HFF-Myc (cell line): ENCODE measurements around the gene ZNF426.

Source experiments
- DNase-seq: peaks from one replicate; pipeline ENCODE4 v3.0.0-alpha.2; 2011; ENCODE audit warnings: low read depth; ENCODE audit errors: extremely low read depth
- H3K4me3 ChIP-seq: replicated peaks from 2 replicates; pipeline ENCODE4 v1.5.1; 2011; ENCODE audit warnings: low read depth, mild to moderate bottlenecking, control low read depth, low read length
- CTCF ChIP-seq: IDR thresholded peaks from 2 replicates; pipeline ENCODE4 v1.5.1; 2012; ENCODE audit warnings: mild to moderate bottlenecking, low read depth, low read length, control low read depth; ENCODE audit errors: missing control alignments

ZNF426 gene

DNA sequence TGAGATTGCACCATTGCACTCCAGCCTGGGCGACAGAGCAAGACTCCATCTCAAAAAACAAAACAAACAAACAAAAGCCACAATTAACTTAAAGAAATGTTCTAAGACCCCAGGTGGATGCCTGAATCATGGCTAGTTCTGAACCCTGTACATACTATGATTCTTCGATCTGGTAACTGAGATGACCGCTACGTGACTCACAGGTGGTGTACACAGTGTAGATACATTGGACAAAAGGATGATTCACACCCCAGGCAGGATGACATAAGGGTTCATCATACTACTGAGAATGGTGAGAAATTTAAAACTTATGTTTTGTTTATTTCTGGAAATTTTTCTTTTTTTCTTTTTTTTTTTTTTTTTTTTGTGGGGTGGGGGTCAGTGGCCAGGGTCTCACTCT is 6.5 kb downstream of the ZNF426 start:
- no peak for TF ChIP-seq CTCF
- DNase-seq, result no peak
- no peak overlapping the region for H3K4me3 ChIP-seq

- no peak for TF ChIP-seq CTCF
- no peak for DNase-seq
- no peak overlapping the region for H3K4me3 ChIP-seq
Observed at GRCh38 chr19:9528757-9529336, 9.6 kb downstream of the ZNF426 start.

GRCh38 chr19:9523885-9524474 is 14.5 kb downstream of the ZNF426 start:
- no peak for DNase-seq
- TF ChIP-seq CTCF, result no peak
- H3K4me3 ChIP-seq, result no peak overlapping the region

- TF ChIP-seq CTCF, result no peak
- H3K4me3 ChIP-seq, result no peak overlapping the region
- no peak for DNase-seq
Observed at GRCh38 chr19:9507285-9507684, 31.2 kb downstream of the ZNF426 start.

GRCh38 chr19:9500796-9501195 is 37.6 kb downstream of the ZNF426 start:
- no peak overlapping the region for H3K4me3 ChIP-seq
- TF ChIP-seq CTCF, result no peak
- DNase-seq, result no peak

DNA sequence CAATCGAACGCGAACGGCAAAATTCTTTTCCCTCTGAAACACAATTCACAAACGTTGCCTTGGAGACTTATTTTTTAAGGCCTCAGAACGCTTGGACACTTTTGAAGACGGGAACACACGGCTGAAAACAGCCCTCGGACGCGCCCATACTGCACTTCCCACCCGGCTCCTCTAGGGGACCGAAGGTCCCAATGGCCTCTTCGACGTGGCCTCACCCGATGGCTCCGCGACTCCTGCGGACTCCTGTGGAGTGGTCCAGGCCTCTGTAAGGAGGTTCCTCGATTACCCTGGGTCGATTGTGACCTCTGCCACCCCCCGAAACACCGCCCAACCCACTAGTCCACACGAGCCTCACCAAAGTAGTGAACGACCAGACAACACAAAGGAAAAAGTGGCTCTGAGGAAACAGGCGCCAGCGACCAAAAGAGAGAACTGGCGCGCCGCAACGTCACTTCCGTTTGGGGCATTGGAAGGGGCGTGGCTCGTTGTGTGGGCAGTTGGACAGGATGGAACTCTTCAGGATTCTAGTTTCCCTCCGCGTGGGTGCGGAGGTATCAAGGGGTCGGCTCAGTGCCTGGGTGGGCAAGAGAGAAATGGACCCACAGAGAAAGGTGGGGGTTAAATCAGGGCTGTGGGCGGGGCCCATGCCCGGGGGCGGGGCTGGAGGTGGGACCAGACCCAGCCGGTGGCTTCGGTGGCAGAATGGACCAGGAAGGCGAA is 40.1 kb downstream of the ZNF426 start, which contains the start of gene ZNF560:
Gene ZNF560 (minus strand): TSS at position 434 of the 720 bp plus-strand sequence. CDS start 23,303 bp downstream, outside the sequence.
- no peak within 1 kb of the TSS for H3K4me3 ChIP-seq
- no peak for DNase-seq
- peak; percentile 18 for TF ChIP-seq CTCF
